SK-N-SH treated with all-trans-retinoic acid at 6 μM for 48 hours (cell line): ENCODE measurements around the gene PDCD7.

Experiments used
- ATAC-seq: fragments of 200-7000 bp; cut with Tn5 transposase; 3 replicates; pipeline ENCODE4 v1.9.1; 2020; ENCODE audit warnings: mild to moderate bottlenecking, moderate library complexity
- ARNTL ChIP-seq: fragments of 450-650 bp; formaldehyde crosslinking; IDR thresholded peaks from 2 replicates; pipeline ENCODE4 v1.5.0; 2020; ENCODE audit warnings: low read depth, mild to moderate bottlenecking, moderate library complexity, borderline replicate concordance
- BACH2 ChIP-seq: fragments of 250-450 bp; sonication (Bioruptor Pico); IDR thresholded peaks from 2 replicates; pipeline ENCODE4 v1.9.0; 2021; ENCODE audit warnings: mild to moderate bottlenecking, borderline replicate concordance
- CREB5 ChIP-seq: fragments of 250-450 bp; sonication (Bioruptor Pico); IDR thresholded peaks from 2 replicates; pipeline ENCODE4 v1.5.1; 2020; ENCODE audit warnings: low read depth, mild to moderate bottlenecking, moderate library complexity
- CSDC2 ChIP-seq: fragments of 250-450 bp; sonication (Bioruptor Pico); IDR thresholded peaks from 2 replicates; pipeline ENCODE4 v1.5.0; 2020; ENCODE audit warnings: mild to moderate bottlenecking, moderate library complexity
- CSRNP3 ChIP-seq: fragments of 250-450 bp; sonication (Bioruptor Pico); IDR thresholded peaks from 2 replicates; pipeline ENCODE4 v1.5.1; 2021; ENCODE audit warnings: mild to moderate bottlenecking, moderate library complexity
- GLIS3 ChIP-seq: fragments of 250-450 bp; sonication (Bioruptor Pico); IDR thresholded peaks from 2 replicates; pipeline ENCODE4 v1.5.0; 2020; ENCODE audit warnings: mild to moderate bottlenecking, moderate library complexity
- ISL1 ChIP-seq: fragments of 250-450 bp; sonication (Bioruptor Pico); IDR thresholded peaks from 2 replicates; pipeline ENCODE4 v2.1.2; 2022; ENCODE audit warnings: mild to moderate bottlenecking, moderate library complexity
- OSR1 ChIP-seq: fragments of 250-450 bp; sonication (Bioruptor Pico); IDR thresholded peaks from 2 replicates; pipeline ENCODE4 v1.8.0; 2022; ENCODE audit warnings: moderate library complexity, mild to moderate bottlenecking, inconsistent platforms
- PATZ1 ChIP-seq: fragments of 250-450 bp; sonication (Bioruptor Pico); IDR thresholded peaks from 2 replicates; pipeline ENCODE4 v1.8.0; 2020; ENCODE audit warnings: mild to moderate bottlenecking, moderate library complexity, borderline replicate concordance
- PPARA ChIP-seq: fragments of 250-450 bp; sonication (Bioruptor Pico); IDR thresholded peaks from 2 replicates; pipeline ENCODE4 v1.5.0; 2020; ENCODE audit warnings: mild to moderate bottlenecking, borderline replicate concordance
- RARB ChIP-seq: fragments of 250-450 bp; sonication (Bioruptor Pico); IDR thresholded peaks from 2 replicates; pipeline ENCODE4 v1.8.0; 2021; ENCODE audit warnings: mild to moderate bottlenecking, moderate library complexity
- SNAI2 ChIP-seq: fragments of 250-450 bp; sonication (Bioruptor Pico); IDR thresholded peaks from 2 replicates; pipeline ENCODE4 v1.5.0; 2020; ENCODE audit warnings: mild to moderate bottlenecking, moderate library complexity
- TCF4 ChIP-seq: fragments of 250-450 bp; sonication (Bioruptor Pico); IDR thresholded peaks from 2 replicates; pipeline ENCODE4 v1.8.0; 2021; ENCODE audit warnings: mild to moderate bottlenecking, moderate library complexity, borderline replicate concordance
- TOX ChIP-seq: fragments of 250-450 bp; sonication (Bioruptor Pico); IDR thresholded peaks from 2 replicates; pipeline ENCODE4 v1.8.0; 2021; ENCODE audit warnings: mild to moderate bottlenecking, moderate library complexity, borderline replicate concordance
- TSHZ2 ChIP-seq: fragments of 250-450 bp; sonication (Bioruptor Pico); IDR thresholded peaks from 2 replicates; pipeline ENCODE4 v1.5.0; 2020; ENCODE audit warnings: mild to moderate bottlenecking, moderate library complexity
- ZC3H10 ChIP-seq: fragments of 250-450 bp; sonication (Bioruptor Pico); IDR thresholded peaks from 2 replicates; pipeline ENCODE4 v1.5.1; 2021; ENCODE audit warnings: mild to moderate bottlenecking, moderate library complexity
- ZFP30 ChIP-seq: fragments of 450-650 bp; formaldehyde crosslinking; IDR thresholded peaks from 2 replicates; pipeline ENCODE4 v1.5.0; 2022; ENCODE audit warnings: mild to moderate bottlenecking, moderate library complexity
- ZNF565 ChIP-seq: fragments of 450-650 bp; formaldehyde crosslinking; conservative IDR thresholded peaks from 2 replicates; pipeline ENCODE4 v1.5.0; 2020; ENCODE audit warnings: low read depth, mild to moderate bottlenecking, moderate library complexity
- ZNF70 ChIP-seq: fragments of 450-650 bp; formaldehyde crosslinking; IDR thresholded peaks from 2 replicates; pipeline ENCODE4 v1.5.0; 2020; ENCODE audit warnings: mild to moderate bottlenecking, moderate library complexity
- ZNF8 ChIP-seq: fragments of 450-650 bp; formaldehyde crosslinking; IDR thresholded peaks from 2 replicates; pipeline ENCODE4 v1.5.0; 2020; ENCODE audit warnings: mild to moderate bottlenecking, moderate library complexity

PDCD7 gene

GRCh38 chr15:65091946-65092770, 41.5 kb downstream of the PDCD7 start:
- ATAC-seq: no peak

GRCh38 chr15:65089206-65089824, 44.3 kb downstream of the PDCD7 start:
- no peak for ATAC-seq
- TF ChIP-seq ISL1 (CRISPR knock-in tag): no peak
- TF ChIP-seq SNAI2: no peak
- TF ChIP-seq ZNF8 (CRISPR knock-in tag): no peak
- no peak for TF ChIP-seq TSHZ2 (CRISPR knock-in tag)
- TF ChIP-seq ZFP30: no peak
- TF ChIP-seq CREB5 (CRISPR knock-in tag): no peak
- TF ChIP-seq CSRNP3: no peak

More at GRCh38 chr15:65091946-65092770, 41.5 kb downstream of the PDCD7 start:
- TF ChIP-seq TOX (no peak), ZNF70 (no peak), ZNF8 (CRISPR knock-in tag) (no peak), BACH2 (no peak), RARB (CRISPR knock-in tag) (no peak), PPARA (CRISPR knock-in tag) (no peak), TSHZ2 (CRISPR knock-in tag) (no peak), TCF4 (CRISPR knock-in tag) (no peak), OSR1 (CRISPR knock-in tag) (no peak), PATZ1 (CRISPR knock-in tag) (no peak), CREB5 (CRISPR knock-in tag) (no peak), GLIS3 (CRISPR knock-in tag) (no peak), ZNF565 (no peak), ISL1 (CRISPR knock-in tag) (no peak), ZFP30 (no peak), CSDC2 (no peak), SNAI2 (no peak), ZC3H10 (CRISPR knock-in tag) (no peak), ARNTL (CRISPR knock-in tag) (no peak), CSRNP3 (no peak)
